LNCAP (cell line): ENCODE results near the gene MAGI2.

Experiments used
- TF ChIP-seq, protein P1 (sequence below): fragments of 450-650 bp; IDR thresholded peaks from 2 replicates; pipeline ENCODE4 v1.5.1; 2017; ENCODE audit warnings: mild to moderate bottlenecking

MAGI2 gene

DNA sequence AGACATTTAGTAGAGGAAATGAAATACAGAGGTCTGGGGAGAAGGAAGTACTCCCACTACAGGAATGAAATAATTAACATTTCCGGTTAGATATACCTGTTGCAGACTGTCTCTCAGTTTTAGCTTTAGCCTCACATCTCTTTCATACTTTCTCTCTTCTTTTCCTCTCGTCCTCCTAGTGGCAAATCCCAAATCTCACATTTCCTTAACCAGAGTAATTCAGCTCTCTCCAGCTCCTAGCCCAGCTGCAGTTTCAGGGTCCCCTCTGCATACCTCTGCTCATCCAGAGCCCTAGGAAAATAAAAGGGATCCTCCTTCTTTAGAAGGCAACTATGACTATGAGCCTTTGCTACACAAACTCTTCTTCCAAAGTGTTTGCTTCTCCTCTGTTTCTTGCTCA, 1011.7 kb downstream of the MAGI2 start:
- TF ChIP-seq, protein P1, sequence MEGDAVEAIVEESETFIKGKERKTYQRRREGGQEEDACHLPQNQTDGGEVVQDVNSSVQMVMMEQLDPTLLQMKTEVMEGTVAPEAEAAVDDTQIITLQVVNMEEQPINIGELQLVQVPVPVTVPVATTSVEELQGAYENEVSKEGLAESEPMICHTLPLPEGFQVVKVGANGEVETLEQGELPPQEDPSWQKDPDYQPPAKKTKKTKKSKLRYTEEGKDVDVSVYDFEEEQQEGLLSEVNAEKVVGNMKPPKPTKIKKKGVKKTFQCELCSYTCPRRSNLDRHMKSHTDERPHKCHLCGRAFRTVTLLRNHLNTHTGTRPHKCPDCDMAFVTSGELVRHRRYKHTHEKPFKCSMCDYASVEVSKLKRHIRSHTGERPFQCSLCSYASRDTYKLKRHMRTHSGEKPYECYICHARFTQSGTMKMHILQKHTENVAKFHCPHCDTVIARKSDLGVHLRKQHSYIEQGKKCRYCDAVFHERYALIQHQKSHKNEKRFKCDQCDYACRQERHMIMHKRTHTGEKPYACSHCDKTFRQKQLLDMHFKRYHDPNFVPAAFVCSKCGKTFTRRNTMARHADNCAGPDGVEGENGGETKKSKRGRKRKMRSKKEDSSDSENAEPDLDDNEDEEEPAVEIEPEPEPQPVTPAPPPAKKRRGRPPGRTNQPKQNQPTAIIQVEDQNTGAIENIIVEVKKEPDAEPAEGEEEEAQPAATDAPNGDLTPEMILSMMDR = no peak

DNA sequence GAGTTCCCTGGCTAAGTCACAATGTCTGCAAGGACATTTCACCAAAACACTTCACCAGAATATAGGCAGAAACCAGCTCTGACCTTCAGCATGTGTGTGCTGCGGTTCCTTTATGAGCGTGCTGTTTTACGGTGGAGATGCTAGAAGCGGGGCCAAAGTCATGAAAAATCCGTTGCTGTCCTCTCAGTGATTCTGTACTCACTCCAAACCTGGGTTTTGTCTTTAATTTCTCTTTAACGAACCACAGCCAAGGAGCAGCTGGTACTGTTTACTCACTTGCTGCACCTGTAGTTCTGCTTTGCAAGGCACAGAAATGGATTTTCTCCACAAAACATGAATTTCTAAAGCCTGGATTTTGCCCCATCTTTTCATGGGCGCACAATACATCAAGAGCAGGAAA, 1015.0 kb downstream of the MAGI2 start:
- TF ChIP-seq, protein P1 = no peak

DNA sequence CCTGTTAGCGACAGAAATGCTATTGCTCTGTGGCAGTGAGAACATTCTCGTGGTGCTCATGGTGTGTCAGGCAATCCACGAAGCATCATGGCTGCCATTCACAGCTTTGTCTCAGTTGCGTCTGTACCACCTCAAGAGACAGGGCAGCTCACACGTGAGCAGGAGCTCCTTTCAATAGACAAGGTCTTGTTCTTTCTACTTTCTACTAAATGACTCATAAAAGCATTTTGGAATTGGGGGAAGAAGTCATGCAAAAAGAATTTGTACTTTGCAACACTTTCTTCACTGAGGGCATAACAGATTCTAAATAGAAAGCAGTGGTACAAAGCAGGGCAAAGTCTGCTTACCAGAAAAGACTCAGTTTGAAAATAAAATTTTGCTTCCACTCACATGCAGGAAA, 1016.3 kb downstream of the MAGI2 start:
- TF ChIP-seq, protein P1 = no peak

DNA sequence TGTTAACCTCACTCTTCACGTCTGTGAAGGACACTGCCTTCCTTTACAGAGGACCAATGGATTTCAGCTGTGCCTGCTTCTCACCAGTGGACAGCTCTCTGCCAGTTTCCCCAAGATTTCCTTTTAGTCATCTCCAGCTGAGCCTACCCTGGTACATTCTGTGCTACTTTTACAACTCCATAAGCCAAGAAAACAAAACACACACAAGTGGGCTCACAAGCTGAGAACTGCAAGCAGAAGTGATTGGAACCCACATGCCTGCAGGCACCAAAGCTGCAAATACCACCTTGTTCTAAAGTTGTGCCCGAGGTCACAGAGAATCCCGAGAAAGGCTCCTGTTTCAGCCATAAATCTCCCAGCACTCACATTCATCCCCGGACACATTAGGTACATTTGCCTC, 1018.1 kb downstream of the MAGI2 start:
- TF ChIP-seq, protein P1 = no peak

DNA sequence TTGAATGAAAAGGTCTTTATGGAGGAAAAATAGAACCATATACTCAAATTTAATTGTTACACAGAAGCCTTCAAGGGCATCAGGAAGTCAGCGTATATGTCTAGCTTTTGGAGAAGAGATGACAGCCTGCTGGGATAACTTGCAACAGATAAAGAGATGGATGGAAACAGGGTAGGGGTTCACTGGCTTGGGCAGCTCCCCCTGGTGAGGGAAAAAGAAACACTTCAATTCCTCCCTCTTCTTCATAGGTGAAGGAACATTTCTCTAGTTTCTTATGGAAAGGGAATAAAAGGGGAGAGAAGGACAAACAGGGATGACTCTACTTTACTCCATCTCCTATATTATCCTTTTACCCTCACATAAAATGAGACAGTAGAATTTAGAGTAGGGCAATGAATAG, 1019.2 kb downstream of the MAGI2 start:
- TF ChIP-seq, protein P1 = no peak; the same call in 1 of the 2 replicates

DNA sequence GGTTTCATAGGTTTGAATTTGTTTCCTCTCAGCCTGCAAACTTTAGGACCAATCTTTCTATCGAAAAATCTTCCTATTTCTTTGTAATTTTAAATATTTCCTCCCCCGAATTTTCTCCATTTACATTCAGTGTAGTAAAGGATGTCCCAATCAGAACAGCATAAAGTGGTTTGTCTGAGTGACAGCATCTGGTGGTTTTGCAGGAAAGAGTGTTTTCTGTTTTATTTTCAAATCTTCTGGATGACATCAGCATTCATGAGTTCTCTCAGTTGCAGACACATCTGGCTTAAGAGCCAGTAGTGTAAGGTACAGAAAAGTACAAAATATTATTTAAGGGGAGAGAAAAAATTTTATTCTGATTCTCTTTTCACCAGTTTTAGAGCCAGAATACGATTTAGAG, 1020.0 kb downstream of the MAGI2 start:
- TF ChIP-seq, protein P1 = no peak

DNA sequence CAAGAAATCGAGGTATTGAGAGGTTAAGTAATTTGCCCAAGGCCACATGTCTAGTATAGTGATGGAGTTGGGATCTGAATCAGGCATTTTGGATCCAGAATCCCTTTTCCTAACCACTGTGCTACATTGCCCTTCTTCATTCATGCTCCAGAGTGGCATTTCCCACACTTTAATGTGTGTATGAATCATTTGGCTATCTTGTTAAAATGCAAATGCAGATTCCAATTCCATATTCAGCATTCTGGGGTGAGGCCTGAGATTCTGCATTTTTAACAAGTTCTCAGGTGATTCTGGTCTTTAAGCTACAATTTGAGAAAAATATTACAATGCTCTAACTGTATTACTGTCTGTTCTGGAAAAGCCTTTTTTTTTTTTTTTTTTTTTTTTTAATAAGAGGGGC, 1023.6 kb downstream of the MAGI2 start:
- TF ChIP-seq, protein P1 = no peak

DNA sequence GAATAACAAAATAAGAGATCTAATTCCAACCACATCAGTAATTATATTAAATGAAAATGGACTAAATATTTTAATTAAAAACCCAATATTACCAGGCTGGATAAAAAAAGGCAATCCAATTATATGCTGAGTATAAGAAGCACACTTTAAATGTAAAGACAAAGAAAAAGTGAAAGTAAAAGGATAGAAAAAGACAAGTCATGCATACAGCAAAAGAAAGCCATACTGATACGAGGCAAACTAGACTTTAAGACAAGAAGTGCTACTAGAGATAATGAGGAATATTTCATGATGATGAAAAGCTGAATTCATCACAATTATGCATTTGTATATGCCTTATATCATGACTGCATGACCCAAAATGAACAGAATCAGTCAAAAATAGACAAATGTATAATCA, 1026.3 kb downstream of the MAGI2 start:
- TF ChIP-seq, protein P1 = no peak
